HTERT RPE-1 (cell line): ENCODE results near the gene PPWD1.
"Not testable (repeated sequence)": the region's sequence is repeated elsewhere in the genome, so short reads cannot be mapped to it uniquely, and the experiment has no call there.

Experiments
- in situ Hi-C: fragments of 300-500 bp; cut with MboI; formaldehyde crosslinking; loops from 4 replicates; pipeline ENCODE4 v1.14.3; 2020; ENCODE audit warnings: low sequenced_read_pairs

The PPWD1 gene

GRCh38 chr5:65562731-65563701 is at the start of gene PPWD1, which contains the start of gene CENPK:
PPWD1 (plus strand) TSS chr5:65563296; CDS start chr5:65563311, 15 bp downstream.
CENPK (minus strand) TSS chr5:65563168; CDS start chr5:65554907, 8,261 bp downstream.
- in situ Hi-C loops: no loop called here

GRCh38 chr5:65525726-65526125 is 37.4 kb upstream of the PPWD1 start:
- in situ Hi-C loops: no loop called here

- in situ Hi-C loops: no loop called here
Observed at GRCh38 chr5:65530904-65531303, 32.2 kb upstream of the PPWD1 start.

GRCh38 chr5:65535529-65535987 is 27.5 kb upstream of the PPWD1 start:
- in situ Hi-C loops: no loop called here

- in situ Hi-C loops: no loop called here
Observed at GRCh38 chr5:65539827-65540226, 23.3 kb upstream of the PPWD1 start.

GRCh38 chr5:65544473-65544872 is 18.6 kb upstream of the PPWD1 start:
- in situ Hi-C loops: no loop called here

- in situ Hi-C loops: no loop called here
Observed at GRCh38 chr5:65546141-65546540, 17.0 kb upstream of the PPWD1 start.

GRCh38 chr5:65548281-65548680 is 14.8 kb upstream of the PPWD1 start:
- in situ Hi-C loops: no loop called here

- in situ Hi-C loops: no loop called here
Observed at GRCh38 chr5:65553941-65554340, 9.2 kb upstream of the PPWD1 start.

GRCh38 chr5:65555287-65555686 is 7.8 kb upstream of the PPWD1 start:
- in situ Hi-C loops: no loop called here

- in situ Hi-C loops: no loop called here
Observed at GRCh38 chr5:65556181-65556580, 6.9 kb upstream of the PPWD1 start.

- in situ Hi-C loops: no loop called here
Observed at GRCh38 chr5:65556718-65557117, 6.4 kb upstream of the PPWD1 start.

- in situ Hi-C loops: no loop called here
Observed at GRCh38 chr5:65563777-65564176, 681 bp downstream of the PPWD1 start.

GRCh38 chr5:65566505-65566904 is 3.4 kb downstream of the PPWD1 start:
- in situ Hi-C loops: no loop called here

GRCh38 chr5:65570598-65571226 is 7.6 kb downstream of the PPWD1 start:
- in situ Hi-C loops: no loop called here

GRCh38 chr5:65577141-65577540 is 14.0 kb downstream of the PPWD1 start:
- in situ Hi-C loops: no loop called here

GRCh38 chr5:65588694-65589093 is 25.6 kb downstream of the PPWD1 start:
- in situ Hi-C loops: no loop called here

- in situ Hi-C loops: not testable (repeated sequence)
Observed at GRCh38 chr5:65601761-65602160, 38.7 kb downstream of the PPWD1 start.

GRCh38 chr5:65611524-65611923 is 48.4 kb downstream of the PPWD1 start:
- in situ Hi-C loops: no loop called here

GRCh38 chr5:65612298-65612907 is 49.3 kb downstream of the PPWD1 start:
- in situ Hi-C loops: no loop called here

GRCh38 chr5:65620021-65620420 is 56.9 kb downstream of the PPWD1 start:
- in situ Hi-C loops: no loop called here
